Body of pancreas (tissue), 4 donors: ENCODE data around the gene SPC25.

Experiments
- POLR2A ChIP-seq, 3 donors: fragments of 450-650 bp; IDR thresholded peaks; one replicate each; pipeline ENCODE4 v1.6.1; 2016; ENCODE audit warnings: antibody characterized with exemption in 3 of 3, mild to moderate bottlenecking in 2 of 3
- TF ChIP-seq, protein P1 (sequence below), 7 experiments: fragments of 450-650 bp in 4 of 7; fragments of 200-600 bp in 3 of 7; sonication (generic) in 3 of 7; IDR thresholded peaks; one replicate each; pipeline ENCODE4 v1.5.1; 2016 to 2019; ENCODE audit warnings: antibody characterized with exemption in 7 of 7

- TF ChIP-seq POLR2A (IDR thresholded peaks at IDR 0.05), result no peak
- TF ChIP-seq, protein P1, sequence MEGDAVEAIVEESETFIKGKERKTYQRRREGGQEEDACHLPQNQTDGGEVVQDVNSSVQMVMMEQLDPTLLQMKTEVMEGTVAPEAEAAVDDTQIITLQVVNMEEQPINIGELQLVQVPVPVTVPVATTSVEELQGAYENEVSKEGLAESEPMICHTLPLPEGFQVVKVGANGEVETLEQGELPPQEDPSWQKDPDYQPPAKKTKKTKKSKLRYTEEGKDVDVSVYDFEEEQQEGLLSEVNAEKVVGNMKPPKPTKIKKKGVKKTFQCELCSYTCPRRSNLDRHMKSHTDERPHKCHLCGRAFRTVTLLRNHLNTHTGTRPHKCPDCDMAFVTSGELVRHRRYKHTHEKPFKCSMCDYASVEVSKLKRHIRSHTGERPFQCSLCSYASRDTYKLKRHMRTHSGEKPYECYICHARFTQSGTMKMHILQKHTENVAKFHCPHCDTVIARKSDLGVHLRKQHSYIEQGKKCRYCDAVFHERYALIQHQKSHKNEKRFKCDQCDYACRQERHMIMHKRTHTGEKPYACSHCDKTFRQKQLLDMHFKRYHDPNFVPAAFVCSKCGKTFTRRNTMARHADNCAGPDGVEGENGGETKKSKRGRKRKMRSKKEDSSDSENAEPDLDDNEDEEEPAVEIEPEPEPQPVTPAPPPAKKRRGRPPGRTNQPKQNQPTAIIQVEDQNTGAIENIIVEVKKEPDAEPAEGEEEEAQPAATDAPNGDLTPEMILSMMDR (IDR thresholded peaks at IDR 0.05), result peak; percentile 28 to 69 (median 65)
Measured at GRCh38 chr2:168920504-168921157, 30.4 kb upstream of the SPC25 start.
